ENCODE results near the gene PPM1D.

- TF ChIP-seq CTCF (conservative IDR thresholded peaks at IDR 0.05) (no peak), EZH2 (IDR thresholded peaks at IDR 0.05; ENCODE audit: low read depth) (no peak)
These were observed 773 bp upstream of the PPM1D start for GRCh38 chr17:60599220-60599619.

Measured in PC-9 (cell line).